ENCODE measurements around the gene CYP8B1. TPM values are rescaled to one million over a fixed set of nuclear protein-coding genes. Genes with fewer than 3 reads are reported as not detected.
A peak's percentile ranks its signal among the peaks of the same experiment; 100 is the strongest.

The CYP8B1 gene
- total and polyA plus RNA-seq, 4 donors: 0.01 to 0.09 TPM; not detected in 2

DNA sequence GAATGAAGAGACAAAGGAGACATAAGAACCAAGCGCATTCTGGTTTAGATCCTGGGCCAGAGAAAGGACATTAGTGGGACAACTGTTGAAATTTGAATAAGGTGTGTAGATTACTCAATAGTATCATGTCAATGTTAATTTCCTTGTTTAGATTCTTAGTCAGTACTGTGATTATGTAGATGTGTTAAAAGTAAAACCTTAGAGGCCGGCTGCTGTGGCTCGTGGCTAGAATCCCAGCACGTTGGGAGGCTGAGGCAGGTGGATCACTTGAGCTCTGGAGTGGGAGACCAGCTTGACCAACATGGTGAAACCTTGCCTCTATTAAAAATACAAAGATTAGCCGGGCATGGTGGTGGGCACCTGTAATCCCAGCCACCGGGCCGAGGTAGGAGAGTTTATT lies 26.7 kb downstream of the CYP8B1 start:
- H3K27ac ChIP-seq (ENCODE audit: low read depth in 1 of 2, low read length in 1 of 2): no peak overlapping the region
- H3K4me1 ChIP-seq (ENCODE audit: control insufficient read depth in 5 of 5, insufficient read depth in 5 of 5, low read length in 5 of 5): peaks cover 0 to 8% (median 0%) of the 10 kb centered on the region in 5 donors
- H3K9me3 ChIP-seq (ENCODE audit: control insufficient read depth in 4 of 4, insufficient read depth in 3 of 4, low read length in 3 of 4): no peaks in the 10 kb centered on the region
- no peak for DNase-seq
- ATAC-seq (ENCODE audit: insufficient read depth, low FRiP score): no peak
- TF ChIP-seq CTCF (IDR thresholded peaks at IDR 0.05; ENCODE audit: control extremely low read depth, extremely low read depth): no peak
- no peaks in the 10 kb centered on the region for H3K27me3 ChIP-seq (ENCODE audit: control insufficient read depth in 3 of 3, insufficient read depth in 3 of 3, low read length in 2 of 3)
- WGBS, 2 donors: 94 to 96% methylated on average over 7 of the region's 7 CpGs
- H3K9ac ChIP-seq (ENCODE audit: insufficient read depth in 1 of 2, low read length in 2 of 2): no peak overlapping the region
- no peaks in the 10 kb centered on the region for H3K36me3 ChIP-seq (ENCODE audit: control insufficient read depth in 4 of 4, insufficient read depth in 4 of 4, low read length in 4 of 4)
- H3K4me3 ChIP-seq: no peak overlapping the region

DNA sequence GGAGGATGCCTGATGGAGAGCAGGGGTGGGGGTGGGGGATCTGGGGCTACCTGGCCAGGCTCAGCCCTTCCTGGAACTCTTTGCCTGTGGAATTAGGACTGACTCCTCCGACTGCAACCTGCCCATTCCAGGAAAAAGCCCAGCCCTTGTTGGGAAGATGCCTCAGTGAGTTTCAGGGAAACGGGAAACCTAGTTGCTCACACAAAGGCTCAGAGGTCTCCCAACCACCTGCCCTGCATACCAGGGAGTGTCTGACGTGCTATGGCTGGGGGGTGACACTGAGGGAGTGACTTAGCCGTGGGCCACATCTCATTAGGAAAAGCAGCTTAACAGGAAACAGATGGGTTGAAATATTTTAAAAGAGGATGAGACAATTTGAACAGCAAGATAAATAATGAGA lies 27.9 kb downstream of the CYP8B1 start:
- Histone ChIP-seq H3K4me3 (no peak overlapping the region), H3K27me3 (ENCODE audit: control insufficient read depth in 3 of 3, insufficient read depth in 3 of 3, low read length in 2 of 3) (no peaks in the 10 kb centered on the region), H3K9me3 (ENCODE audit: control insufficient read depth in 4 of 4, insufficient read depth in 3 of 4, low read length in 3 of 4) (no peaks in the 10 kb centered on the region), H3K36me3 (ENCODE audit: control insufficient read depth in 4 of 4, insufficient read depth in 4 of 4, low read length in 4 of 4) (no peaks in the 10 kb centered on the region), H3K4me1 (ENCODE audit: control insufficient read depth in 5 of 5, insufficient read depth in 5 of 5, low read length in 5 of 5) (peaks cover 0 to 8% (median 0%) of the 10 kb centered on the region in 5 donors), H3K27ac (ENCODE audit: low read depth in 1 of 2, low read length in 1 of 2) (peak overlapping the region in 1 of 2 donors; percentile 32), H3K9ac (ENCODE audit: insufficient read depth in 1 of 2, low read length in 2 of 2) (no peak overlapping the region)
- WGBS, 2 donors: 37 to 47% methylated on average over 4 of the region's 4 CpGs
- ATAC-seq (ENCODE audit: insufficient read depth, low FRiP score): no peak
- no peak for TF ChIP-seq CTCF (IDR thresholded peaks at IDR 0.05; ENCODE audit: control extremely low read depth, extremely low read depth)
- DNase-seq: peak in 1 of 3 donors; percentile 31

- Histone ChIP-seq H3K27ac (ENCODE audit: low read depth in 1 of 2, low read length in 1 of 2) (peak overlapping the region in 1 of 2 donors; percentile 35), H3K4me1 (ENCODE audit: control insufficient read depth in 5 of 5, insufficient read depth in 5 of 5, low read length in 5 of 5) (peaks cover 0 to 8% (median 0%) of the 10 kb centered on the region in 5 donors), H3K9me3 (ENCODE audit: control insufficient read depth in 4 of 4, insufficient read depth in 3 of 4, low read length in 3 of 4) (no peaks in the 10 kb centered on the region), H3K36me3 (ENCODE audit: control insufficient read depth in 4 of 4, insufficient read depth in 4 of 4, low read length in 4 of 4) (no peaks in the 10 kb centered on the region), H3K9ac (ENCODE audit: insufficient read depth in 1 of 2, low read length in 2 of 2) (no peak overlapping the region), H3K4me3 (no peak overlapping the region), H3K27me3 (ENCODE audit: control insufficient read depth in 3 of 3, insufficient read depth in 3 of 3, low read length in 2 of 3) (no peaks in the 10 kb centered on the region)
- ATAC-seq (ENCODE audit: insufficient read depth, low FRiP score): no peak
- 40 to 43% methylated on average over 5 of the region's 5 CpGs for WGBS, 2 donors
- DNase-seq: peak in 2 of 3 donors; percentile 27 to 40
- no peak for TF ChIP-seq CTCF (IDR thresholded peaks at IDR 0.05; ENCODE audit: control extremely low read depth, extremely low read depth)
These were observed 28.8 kb downstream of the CYP8B1 start for GRCh38 chr3:42846685-42847522.

All from lung (tissue), 12 donors.